ENCODE results near the gene KANSL3. TPM values are rescaled to one million over a fixed set of nuclear protein-coding genes. Genes with fewer than 3 reads are reported as not detected.

Gene KANSL3
- total RNA-seq, 1 donor, result 50.2 TPM

- H3K4me3 ChIP-seq (ENCODE audit: low read length), result no peak overlapping the region
- H3K4me1 ChIP-seq (ENCODE audit: insufficient read depth, low read length), result no peaks in the 10 kb centered on the region
- H3K27me3 ChIP-seq (ENCODE audit: insufficient read depth, low read length), result no peaks in the 10 kb centered on the region
- no peaks in the 10 kb centered on the region for H3K9me3 ChIP-seq (ENCODE audit: low read depth, low read length)
These were observed 36.5 kb downstream of the KANSL3 start for GRCh38 chr2:96601382-96602292.

GRCh38 chr2:96599941-96600340 is 38.2 kb downstream of the KANSL3 start:
- H3K4me1 ChIP-seq (ENCODE audit: insufficient read depth, low read length), result peaks cover 7% of the 10 kb centered on the region
- no peak overlapping the region for H3K4me3 ChIP-seq (ENCODE audit: low read length)
- H3K27me3 ChIP-seq (ENCODE audit: insufficient read depth, low read length), result no peaks in the 10 kb centered on the region
- H3K9me3 ChIP-seq (ENCODE audit: low read depth, low read length), result no peaks in the 10 kb centered on the region

- Histone ChIP-seq H3K9me3 (ENCODE audit: low read depth, low read length) (no peaks in the 10 kb centered on the region), H3K4me1 (ENCODE audit: insufficient read depth, low read length) (peaks cover 25% of the 10 kb centered on the region), H3K27me3 (ENCODE audit: insufficient read depth, low read length) (no peaks in the 10 kb centered on the region), H3K4me3 (ENCODE audit: low read length) (no peak overlapping the region)
These were observed 41.5 kb downstream of the KANSL3 start for GRCh38 chr2:96596596-96596995.

GRCh38 chr2:96594691-96595152 is 43.4 kb downstream of the KANSL3 start:
- H3K27me3 ChIP-seq (ENCODE audit: insufficient read depth, low read length), result no peaks in the 10 kb centered on the region
- no peak overlapping the region for H3K4me3 ChIP-seq (ENCODE audit: low read length)
- H3K9me3 ChIP-seq (ENCODE audit: low read depth, low read length), result no peaks in the 10 kb centered on the region
- peaks cover 25% of the 10 kb centered on the region for H3K4me1 ChIP-seq (ENCODE audit: insufficient read depth, low read length)

- Histone ChIP-seq H3K27me3 (ENCODE audit: insufficient read depth, low read length) (no peaks in the 10 kb centered on the region), H3K4me1 (ENCODE audit: insufficient read depth, low read length) (peaks cover 25% of the 10 kb centered on the region), H3K4me3 (ENCODE audit: low read length) (no peak overlapping the region), H3K9me3 (ENCODE audit: low read depth, low read length) (no peaks in the 10 kb centered on the region)
These were observed 43.8 kb downstream of the KANSL3 start for GRCh38 chr2:96594282-96594681.

- Histone ChIP-seq H3K4me3 (ENCODE audit: low read length) (no peak overlapping the region), H3K4me1 (ENCODE audit: insufficient read depth, low read length) (peaks cover 25% of the 10 kb centered on the region), H3K9me3 (ENCODE audit: low read depth, low read length) (no peaks in the 10 kb centered on the region), H3K27me3 (ENCODE audit: insufficient read depth, low read length) (no peaks in the 10 kb centered on the region)
These were observed 46.6 kb downstream of the KANSL3 start for GRCh38 chr2:96591494-96591893.

- Histone ChIP-seq H3K27me3 (ENCODE audit: insufficient read depth, low read length) (no peaks in the 10 kb centered on the region), H3K4me3 (ENCODE audit: low read length) (no peak overlapping the region), H3K9me3 (ENCODE audit: low read depth, low read length) (no peaks in the 10 kb centered on the region), H3K4me1 (ENCODE audit: insufficient read depth, low read length) (peaks cover 25% of the 10 kb centered on the region)
These were observed 47.1 kb downstream of the KANSL3 start for GRCh38 chr2:96591054-96591453.

GRCh38 chr2:96587843-96588242 is 50.3 kb downstream of the KANSL3 start:
- H3K4me3 ChIP-seq (ENCODE audit: low read length), result no peak overlapping the region
- H3K27me3 ChIP-seq (ENCODE audit: insufficient read depth, low read length), result no peaks in the 10 kb centered on the region
- H3K9me3 ChIP-seq (ENCODE audit: low read depth, low read length), result no peaks in the 10 kb centered on the region
- no peaks in the 10 kb centered on the region for H3K4me1 ChIP-seq (ENCODE audit: insufficient read depth, low read length)

GRCh38 chr2:96584017-96584416 is 54.1 kb downstream of the KANSL3 start:
- no peak overlapping the region for H3K4me3 ChIP-seq (ENCODE audit: low read length)
- H3K4me1 ChIP-seq (ENCODE audit: insufficient read depth, low read length), result no peaks in the 10 kb centered on the region
- H3K9me3 ChIP-seq (ENCODE audit: low read depth, low read length), result no peaks in the 10 kb centered on the region
- H3K27me3 ChIP-seq (ENCODE audit: insufficient read depth, low read length), result no peaks in the 10 kb centered on the region

GRCh38 chr2:96580771-96581170 is 57.3 kb downstream of the KANSL3 start:
- Histone ChIP-seq H3K4me3 (ENCODE audit: low read length) (no peak overlapping the region), H3K4me1 (ENCODE audit: insufficient read depth, low read length) (no peaks in the 10 kb centered on the region), H3K9me3 (ENCODE audit: low read depth, low read length) (no peaks in the 10 kb centered on the region), H3K27me3 (ENCODE audit: insufficient read depth, low read length) (no peaks in the 10 kb centered on the region)

- no peaks in the 10 kb centered on the region for H3K9me3 ChIP-seq (ENCODE audit: low read depth, low read length)
- H3K27me3 ChIP-seq (ENCODE audit: insufficient read depth, low read length), result no peaks in the 10 kb centered on the region
- H3K4me1 ChIP-seq (ENCODE audit: insufficient read depth, low read length), result no peaks in the 10 kb centered on the region
- H3K4me3 ChIP-seq (ENCODE audit: low read length), result no peak overlapping the region
These were observed 58.7 kb downstream of the KANSL3 start for GRCh38 chr2:96579422-96579821.

GRCh38 chr2:96578731-96579130 is 59.4 kb downstream of the KANSL3 start:
- no peaks in the 10 kb centered on the region for H3K4me1 ChIP-seq (ENCODE audit: insufficient read depth, low read length)
- H3K4me3 ChIP-seq (ENCODE audit: low read length), result no peak overlapping the region
- no peaks in the 10 kb centered on the region for H3K9me3 ChIP-seq (ENCODE audit: low read depth, low read length)
- H3K27me3 ChIP-seq (ENCODE audit: insufficient read depth, low read length), result no peaks in the 10 kb centered on the region

GRCh38 chr2:96577501-96577900 is 60.6 kb downstream of the KANSL3 start:
- H3K4me1 ChIP-seq (ENCODE audit: insufficient read depth, low read length), result no peaks in the 10 kb centered on the region
- no peaks in the 10 kb centered on the region for H3K27me3 ChIP-seq (ENCODE audit: insufficient read depth, low read length)
- no peaks in the 10 kb centered on the region for H3K9me3 ChIP-seq (ENCODE audit: low read depth, low read length)
- H3K4me3 ChIP-seq (ENCODE audit: low read length), result no peak overlapping the region

GRCh38 chr2:96575785-96576456 is 62.2 kb downstream of the KANSL3 start:
- H3K27me3 ChIP-seq (ENCODE audit: insufficient read depth, low read length), result no peaks in the 10 kb centered on the region
- H3K4me3 ChIP-seq (ENCODE audit: low read length), result no peak overlapping the region
- no peaks in the 10 kb centered on the region for H3K4me1 ChIP-seq (ENCODE audit: insufficient read depth, low read length)
- no peaks in the 10 kb centered on the region for H3K9me3 ChIP-seq (ENCODE audit: low read depth, low read length)

- Histone ChIP-seq H3K4me3 (ENCODE audit: low read length) (no peak overlapping the region), H3K27me3 (ENCODE audit: insufficient read depth, low read length) (no peaks in the 10 kb centered on the region), H3K4me1 (ENCODE audit: insufficient read depth, low read length) (no peaks in the 10 kb centered on the region), H3K9me3 (ENCODE audit: low read depth, low read length) (no peaks in the 10 kb centered on the region)
These were observed 63.7 kb downstream of the KANSL3 start for GRCh38 chr2:96574364-96574763.
